Measurements from ENCODE around the gene PTGDS. TPM values are rescaled to one million over a fixed set of nuclear protein-coding genes. Genes with fewer than 3 reads are reported as not detected.

The PTGDS gene
- total and polyA plus RNA-seq, 9 of the 15 experiments (the other 6 are each of a cell fraction or from before 2014, with no cell fraction given) = 0.46 to 7.1 (median 2.0) TPM

DNA sequence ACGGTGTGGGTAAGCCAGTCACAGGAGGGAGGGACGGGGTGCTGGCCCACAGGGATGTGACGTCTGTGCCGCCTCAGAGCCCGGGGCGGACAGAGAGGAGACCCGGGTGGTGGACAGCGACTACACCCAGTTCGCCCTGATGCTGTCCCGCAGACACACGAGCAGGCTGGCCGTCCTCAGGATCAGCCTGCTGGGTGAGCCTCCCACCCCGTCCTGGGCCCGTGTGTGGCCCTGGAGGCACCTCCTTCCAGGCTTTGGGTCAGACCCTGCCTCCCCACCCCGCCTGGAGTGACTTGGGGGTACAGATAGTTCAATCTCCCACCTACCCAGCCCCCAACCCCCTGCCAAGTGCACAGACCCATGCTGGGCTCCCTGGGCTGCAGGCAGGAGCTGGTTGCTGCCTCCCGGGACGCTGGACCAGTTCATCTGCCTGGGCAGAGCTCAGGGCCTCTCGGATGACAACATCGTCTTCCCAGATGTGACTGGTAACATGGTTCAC, 23.5 kb upstream of the PTGDS start:
- Histone ChIP-seq H3K36me3 (ENCODE audit: control insufficient read depth, insufficient read depth, low read length) (no peaks in the 10 kb centered on the region), H3K4me2 (ENCODE audit: insufficient read depth, low read length) (no peak overlapping the region), H3K9me3 (replicated peaks; ENCODE audit: control insufficient read depth, insufficient read depth, low read depth, low read length) (no peaks in the 10 kb centered on the region), H3K9ac (ENCODE audit: insufficient read depth in 1 of 2, low read depth in 2 of 2, low read length in 2 of 2) (peak overlapping the region in 1 of 2 experiments; percentile 35; a peak in 1 of 4 replicates), H3K4me1 (replicated peaks in 1 of 2; ENCODE audit: control insufficient read depth in 2 of 2, insufficient read depth in 2 of 2, low read length in 2 of 2) (peaks cover 0 to 65% of the 10 kb centered on the region in 2 experiments; a peak in 4 of 5 replicates), H4K20me1 (replicated peaks; ENCODE audit: control insufficient read depth, insufficient read depth, low read length) (0 out of 2 replicates have a peak, but pooled peaks cover 4% of the 10 kb centered on the region), H3K4me3 (no peak overlapping the region), H3K9me1 (ENCODE audit: control insufficient read depth, insufficient read depth, low read length) (no peaks in the 10 kb centered on the region), H3K27me3 (ENCODE audit: control insufficient read depth in 2 of 2, insufficient read depth in 2 of 2, low read length in 2 of 2) (peaks cover 2 to 7% of the 10 kb centered on the region in 2 experiments; a peak in 3 of 5 replicates), H3K27ac (ENCODE audit: extremely low read depth, low read depth, low read length) (no peak overlapping the region), H3K79me2 (ENCODE audit: control insufficient read depth, insufficient read depth, low read length) (no peaks in the 10 kb centered on the region), H2AFZ (ENCODE audit: low read depth, low read length) (no peak overlapping the region)
- no TSS peak for BruUV-seq (replicated peaks)
- WGBS (ENCODE audit: insufficient coverage, low coverage, missing lambda C conversion rate) = 13% methylated on average over 16 of the region's 19 CpGs
- DNase-seq (ENCODE audit: extremely low read depth in 1 of 4, low spot score in 3 of 4) = no peak
- no peak for FAIRE-seq
- in situ Hi-C loops (cut with MboI) (no loop called here), intact Hi-C loops (cut with micrococcal nuclease) (no loop called here)
- TF ChIP-seq GATAD2A (IDR thresholded peaks at IDR 0.05) (no peak), ILK (tag; IDR thresholded peaks at IDR 0.05; ENCODE audit: borderline replicate concordance, low read depth) (no peak), BCL6 (CRISPR knock-in tag; IDR thresholded peaks at IDR 0.05) (no peak), ZNF354B (CRISPR knock-in tag; IDR thresholded peaks at IDR 0.05) (no peak), FOXM1 (IDR thresholded peaks at IDR 0.05; ENCODE audit: low read depth) (no peak), FOXM1 (CRISPR knock-in tag; IDR thresholded peaks at IDR 0.05; ENCODE audit: low read depth) (no peak), ZBTB7A (IDR thresholded peaks at IDR 0.05; ENCODE audit: borderline replicate concordance, control insufficient read depth, low read depth, low read length) (no peak), ZNF146 (CRISPR knock-in tag; IDR thresholded peaks at IDR 0.05; ENCODE audit: unreplicated experiment) (no peak)
- TF ChIP-seq, protein P1, sequence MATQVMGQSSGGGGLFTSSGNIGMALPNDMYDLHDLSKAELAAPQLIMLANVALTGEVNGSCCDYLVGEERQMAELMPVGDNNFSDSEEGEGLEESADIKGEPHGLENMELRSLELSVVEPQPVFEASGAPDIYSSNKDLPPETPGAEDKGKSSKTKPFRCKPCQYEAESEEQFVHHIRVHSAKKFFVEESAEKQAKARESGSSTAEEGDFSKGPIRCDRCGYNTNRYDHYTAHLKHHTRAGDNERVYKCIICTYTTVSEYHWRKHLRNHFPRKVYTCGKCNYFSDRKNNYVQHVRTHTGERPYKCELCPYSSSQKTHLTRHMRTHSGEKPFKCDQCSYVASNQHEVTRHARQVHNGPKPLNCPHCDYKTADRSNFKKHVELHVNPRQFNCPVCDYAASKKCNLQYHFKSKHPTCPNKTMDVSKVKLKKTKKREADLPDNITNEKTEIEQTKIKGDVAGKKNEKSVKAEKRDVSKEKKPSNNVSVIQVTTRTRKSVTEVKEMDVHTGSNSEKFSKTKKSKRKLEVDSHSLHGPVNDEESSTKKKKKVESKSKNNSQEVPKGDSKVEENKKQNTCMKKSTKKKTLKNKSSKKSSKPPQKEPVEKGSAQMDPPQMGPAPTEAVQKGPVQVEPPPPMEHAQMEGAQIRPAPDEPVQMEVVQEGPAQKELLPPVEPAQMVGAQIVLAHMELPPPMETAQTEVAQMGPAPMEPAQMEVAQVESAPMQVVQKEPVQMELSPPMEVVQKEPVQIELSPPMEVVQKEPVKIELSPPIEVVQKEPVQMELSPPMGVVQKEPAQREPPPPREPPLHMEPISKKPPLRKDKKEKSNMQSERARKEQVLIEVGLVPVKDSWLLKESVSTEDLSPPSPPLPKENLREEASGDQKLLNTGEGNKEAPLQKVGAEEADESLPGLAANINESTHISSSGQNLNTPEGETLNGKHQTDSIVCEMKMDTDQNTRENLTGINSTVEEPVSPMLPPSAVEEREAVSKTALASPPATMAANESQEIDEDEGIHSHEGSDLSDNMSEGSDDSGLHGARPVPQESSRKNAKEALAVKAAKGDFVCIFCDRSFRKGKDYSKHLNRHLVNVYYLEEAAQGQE (IDR thresholded peaks at IDR 0.05; ENCODE audit: borderline replicate concordance) = no peak
- TF ChIP-seq, protein P1 (CRISPR knock-in tag; IDR thresholded peaks at IDR 0.05; ENCODE audit: low read depth) = no peak
- CTCF ChIA-PET (ENCODE audit: low intra/inter-chr PET ratio) = no interaction called here
- no peak for ATAC-seq
- POLR2A ChIA-PET = interaction anchor here (0.6 kb wide), 1 partner anchor 33 kb away, joined by 4 read pairs; no protein-coding TSS in a partner anchor
